Measurements from ENCODE around the gene TMEM63A.

- TF ChIP-seq EZH2 (optimal IDR thresholded peaks at IDR 0.05; ENCODE audit: low read depth, low read length) (no peak), CTCF (IDR thresholded peaks at IDR 0.05; ENCODE audit: low read length) (no peak)
Measured at GRCh38 chr1:225888898-225889601, 6.9 kb upstream of the TMEM63A start, which contains the start of gene LEFTY1.

All from MM.1S (cell line).